NCI-H446 (cell line): ENCODE measurements around the gene HPSE2.

Source experiments
- DNase-seq, 2 experiments: peaks; one replicate each; lab custom pipeline; 2025; lab: John Stamatoyannopoulos, UW

HPSE2 gene

DNA sequence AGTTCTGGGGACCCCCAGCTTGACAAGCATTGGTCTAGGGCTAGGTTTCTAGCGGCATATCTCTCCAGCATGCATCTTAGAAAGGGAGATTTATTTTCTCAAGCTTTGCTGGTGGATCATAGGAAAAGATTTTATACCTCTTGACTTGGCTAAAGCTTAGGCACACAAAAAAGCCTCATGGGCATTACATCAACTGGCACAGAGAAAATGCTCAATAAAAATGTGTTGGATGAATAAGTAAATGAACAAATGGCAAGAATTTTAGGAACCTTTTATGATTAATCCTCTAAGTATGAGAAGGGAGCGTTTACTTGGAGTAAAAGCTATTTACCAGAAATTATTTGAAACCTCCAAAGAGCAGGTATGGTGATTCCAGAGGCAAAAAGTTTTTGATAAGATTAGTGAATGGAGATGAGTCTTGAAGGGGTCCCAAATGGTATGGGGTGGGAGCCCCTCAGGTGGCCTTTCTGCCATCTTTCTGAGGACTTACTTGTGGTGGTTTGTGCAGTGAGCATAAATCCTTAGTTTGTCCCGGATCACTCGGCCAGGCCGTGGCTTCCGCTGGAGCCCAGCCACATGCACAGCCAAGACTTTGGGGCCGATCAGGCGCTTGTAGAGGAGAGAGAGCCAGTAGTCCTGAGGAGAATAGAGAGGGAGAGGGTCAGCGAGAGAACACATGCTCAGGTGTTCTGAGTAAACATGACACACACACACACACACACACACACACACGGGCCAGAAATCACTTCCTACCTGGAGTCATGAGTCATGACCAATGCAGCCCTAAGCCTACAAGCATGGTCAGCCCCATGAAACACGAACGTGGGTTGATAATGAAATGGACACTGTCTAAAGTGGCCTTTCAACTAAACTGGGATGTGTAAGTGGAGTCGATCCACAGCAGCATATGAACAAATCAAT lies 745.8 kb downstream of the HPSE2 start:
- no peak for DNase-seq

DNA sequence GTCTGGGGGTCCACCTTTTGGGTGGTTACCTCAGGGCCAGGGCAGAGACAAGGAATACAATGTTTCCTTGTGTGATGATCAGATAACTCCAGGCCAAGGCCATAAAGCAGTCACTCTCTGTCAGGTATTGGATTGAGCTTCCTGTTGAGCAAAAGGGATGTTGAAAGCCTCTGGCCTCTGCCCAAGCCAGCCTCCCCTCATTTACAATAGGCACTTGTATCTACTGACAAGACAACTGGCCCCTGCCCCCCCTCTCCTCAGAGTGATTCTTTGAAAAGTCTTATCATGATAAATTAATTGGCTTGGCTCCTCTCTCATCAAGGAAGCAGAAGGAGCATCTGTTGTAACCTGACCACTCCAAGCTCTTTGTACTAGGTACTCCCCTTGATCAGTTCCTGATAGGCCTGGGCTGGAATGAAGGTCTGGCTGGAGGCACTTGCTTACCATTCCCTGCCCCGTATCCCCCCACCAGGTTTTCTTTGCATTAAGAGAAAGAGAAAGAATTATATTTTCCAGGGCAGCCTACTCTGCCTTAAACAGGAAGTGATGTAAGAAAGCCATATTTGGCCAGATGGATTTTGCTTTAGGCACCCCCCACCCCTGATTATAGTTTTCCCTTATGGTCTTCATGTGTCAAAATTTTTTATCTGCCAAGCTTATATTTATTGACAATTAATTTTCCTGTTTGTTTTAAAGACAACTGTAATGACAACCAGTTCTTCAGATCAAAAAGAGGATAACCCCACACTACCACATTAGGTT lies 746.8 kb downstream of the HPSE2 start:
- DNase-seq: no peak

DNA sequence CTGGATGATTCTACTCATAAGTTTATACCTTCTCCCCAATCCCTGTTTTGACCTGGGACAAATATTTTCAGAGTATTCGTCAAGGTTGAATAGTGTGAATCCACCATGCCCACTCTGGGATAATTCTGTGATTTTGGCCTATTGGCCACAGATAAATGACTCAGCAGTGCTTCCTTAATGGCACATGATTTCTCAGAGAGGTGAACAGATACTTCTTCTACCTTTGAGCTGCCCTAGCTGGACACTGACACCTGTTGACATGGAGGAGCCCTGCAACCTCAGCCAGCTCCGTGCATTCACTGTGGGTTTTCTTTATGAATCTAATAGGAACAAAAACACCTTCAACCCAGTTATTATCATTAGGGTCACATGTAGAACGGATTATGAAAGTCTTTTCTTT lies 748.0 kb downstream of the HPSE2 start:
- no peak for DNase-seq

DNA sequence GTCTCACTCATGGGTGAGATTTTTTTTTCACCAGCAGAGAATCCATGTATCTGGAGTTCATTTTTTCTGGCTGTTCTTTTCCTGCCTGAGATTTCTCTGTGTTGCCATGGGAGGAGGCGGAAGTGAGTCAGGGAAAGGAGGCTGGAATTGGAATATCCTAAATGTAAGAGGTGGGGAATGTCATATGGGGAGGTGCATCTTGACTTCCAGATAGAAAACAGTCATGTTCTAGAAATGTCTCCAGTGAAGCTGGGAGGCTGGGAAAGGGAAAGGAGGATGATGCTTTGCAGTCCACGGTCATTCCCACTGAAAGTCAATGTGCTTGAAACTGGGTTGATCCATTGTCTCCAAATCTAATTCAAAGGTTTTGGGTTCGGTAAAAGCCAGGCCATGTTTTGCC lies 749.2 kb downstream of the HPSE2 start:
- DNase-seq: no peak

- DNase-seq: no peak
Observed at GRCh38 chr10:98485959-98486358, 749.7 kb downstream of the HPSE2 start.

DNA sequence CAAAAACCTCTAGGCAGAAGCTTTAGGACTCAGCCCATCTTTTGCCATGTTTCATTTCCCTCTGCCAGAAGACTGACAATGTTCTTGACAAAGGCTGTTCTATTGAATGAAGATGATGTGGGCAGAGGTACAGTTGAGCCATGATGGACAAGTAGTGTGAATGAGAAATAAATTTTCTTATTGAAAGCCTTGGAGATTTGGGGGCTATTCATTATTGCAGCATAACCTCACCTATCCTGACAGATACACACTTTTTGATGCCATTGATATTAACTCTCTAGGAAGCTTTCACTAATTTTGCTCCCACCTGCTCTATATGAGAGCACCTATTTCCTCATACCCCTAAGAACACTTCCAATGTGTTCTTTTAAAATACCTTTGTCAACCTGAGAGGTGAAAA lies 752.0 kb downstream of the HPSE2 start:
- no peak for DNase-seq

DNA sequence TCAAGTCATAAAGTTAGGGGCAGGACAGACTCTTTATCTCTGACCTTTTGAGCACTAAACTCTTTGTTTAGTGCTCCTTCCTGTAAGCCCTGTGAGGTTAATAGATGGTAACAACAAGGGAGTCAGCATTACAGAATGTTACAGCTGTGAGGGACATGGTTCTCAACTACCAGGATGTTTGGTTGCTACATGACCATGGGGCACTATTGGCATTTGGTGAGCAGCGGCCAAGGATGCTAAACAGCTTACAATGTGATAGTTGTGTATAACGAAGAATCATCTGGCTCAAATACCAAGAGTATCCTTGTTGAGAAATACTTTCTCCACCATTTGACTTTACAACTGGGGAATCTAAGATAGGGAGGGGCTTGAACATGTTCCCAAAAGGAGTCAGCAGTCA lies 753.6 kb downstream of the HPSE2 start:
- DNase-seq: no peak

DNA sequence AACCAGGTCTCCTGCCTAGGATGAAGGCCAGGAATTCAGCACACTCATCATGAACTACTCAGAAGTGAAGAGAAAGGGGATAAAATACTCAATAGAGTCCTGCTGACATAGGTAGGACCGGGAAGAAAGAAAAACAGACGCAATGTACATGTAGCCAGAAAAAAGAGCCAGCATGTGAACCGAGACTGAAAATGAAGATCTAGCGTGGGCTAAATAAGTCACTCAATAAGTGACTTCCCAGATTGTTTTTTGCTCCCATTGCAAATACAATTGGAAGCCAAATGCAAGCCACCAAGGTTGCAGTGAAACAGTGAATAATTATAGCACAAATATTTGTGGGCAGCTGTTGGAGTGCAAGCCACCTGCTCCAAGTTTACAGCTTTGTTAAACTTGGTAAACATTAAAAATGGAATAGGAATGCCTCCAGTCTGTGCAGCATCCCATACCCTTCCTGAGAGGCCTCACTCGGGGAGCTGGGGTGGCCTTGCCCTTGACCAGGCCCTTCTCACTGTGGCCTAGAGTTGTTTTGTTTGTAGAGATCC lies 754.2 kb downstream of the HPSE2 start:
- no peak for DNase-seq

- no peak for DNase-seq
Observed at GRCh38 chr10:98478430-98479222, 757.0 kb downstream of the HPSE2 start.

GRCh38 chr10:98477861-98478260 lies 757.8 kb downstream of the HPSE2 start:
- DNase-seq: no peak

DNA sequence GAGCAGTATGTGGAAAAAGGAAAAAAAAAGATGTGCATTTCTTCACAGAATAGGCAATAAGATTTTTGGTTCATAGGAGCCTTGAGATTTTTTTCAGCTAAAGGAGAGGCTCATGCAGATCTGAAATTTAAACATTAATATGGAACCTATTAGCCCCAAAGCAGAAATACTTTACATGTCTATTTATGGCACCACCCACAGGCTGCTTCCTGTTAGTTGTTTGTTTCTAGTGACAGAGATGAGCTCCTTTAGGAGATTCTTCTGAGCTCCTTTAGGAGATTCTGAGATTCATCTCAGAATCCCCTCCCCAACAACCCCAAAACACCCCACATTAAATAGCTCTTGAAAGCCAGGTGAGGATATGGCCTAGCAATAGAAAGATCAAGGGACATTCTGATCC lies 761.0 kb downstream of the HPSE2 start:
- no peak for DNase-seq

DNA sequence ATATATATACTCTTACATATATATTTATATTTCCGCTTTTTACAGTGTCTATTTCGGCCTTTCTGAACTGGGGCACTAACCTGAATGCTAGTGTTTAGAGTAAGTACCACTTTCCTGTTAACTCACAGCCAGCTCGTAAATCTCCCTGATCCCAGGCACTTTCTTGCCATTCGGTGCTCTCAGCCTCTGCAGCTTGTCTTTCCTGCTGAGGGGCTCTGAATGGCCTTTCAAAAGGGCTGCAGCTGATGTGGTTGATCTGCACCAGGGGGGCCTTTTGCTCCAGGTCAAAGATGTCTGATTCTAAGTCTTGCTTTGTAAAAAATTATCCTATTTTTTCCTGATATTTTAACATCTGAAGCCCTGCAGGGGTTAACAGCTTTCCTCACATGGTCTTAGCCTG lies 763.5 kb downstream of the HPSE2 start:
- DNase-seq: no peak

GRCh38 chr10:98470850-98471249 lies 764.8 kb downstream of the HPSE2 start:
- no peak for DNase-seq

- DNase-seq: no peak
Observed at GRCh38 chr10:98469001-98469931, 766.4 kb downstream of the HPSE2 start.

DNA sequence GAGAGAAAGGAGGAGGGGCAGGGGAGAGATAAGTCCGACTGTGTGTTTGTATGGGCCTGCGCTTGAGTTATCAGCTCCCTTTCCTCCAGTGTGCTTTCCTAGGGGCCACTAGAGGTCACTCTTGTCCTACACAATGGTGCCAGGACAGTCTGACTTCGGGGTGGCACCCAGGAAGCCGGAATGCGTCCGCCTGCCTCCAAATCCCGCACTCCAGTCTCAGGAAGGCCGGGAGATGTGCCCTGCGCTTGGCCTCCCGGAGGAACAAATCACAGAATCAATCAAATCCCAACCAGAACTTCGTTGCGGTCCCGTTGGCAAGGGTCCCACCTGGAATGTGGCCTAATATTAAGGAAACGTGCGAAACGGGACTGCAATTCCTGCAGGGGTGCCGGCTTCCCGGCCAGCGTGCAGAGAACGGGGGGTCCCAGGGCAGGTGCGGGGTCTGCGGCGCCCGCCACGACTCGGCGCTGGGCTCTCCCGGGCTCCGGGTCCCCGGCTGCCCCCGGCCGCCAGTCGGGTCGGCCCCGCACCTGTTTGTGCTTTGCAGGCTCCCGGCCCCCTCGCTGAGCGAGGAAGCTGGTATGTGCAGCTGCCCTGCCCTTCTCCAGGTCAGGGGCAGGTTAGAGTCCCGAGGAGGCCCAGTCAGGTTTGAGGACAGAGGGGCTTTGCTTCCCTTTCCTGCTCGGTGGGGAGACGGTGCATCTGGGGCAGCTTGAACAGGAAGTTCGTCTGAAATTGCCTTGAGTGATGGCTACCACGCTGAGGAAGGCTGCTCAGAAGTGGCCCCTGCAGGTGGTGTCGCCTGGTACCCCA lies 767.9 kb downstream of the HPSE2 start:
- DNase-seq: peak; percentile 26 to 67

GRCh38 chr10:98466861-98467505 lies 768.7 kb downstream of the HPSE2 start:
- no peak for DNase-seq

DNA sequence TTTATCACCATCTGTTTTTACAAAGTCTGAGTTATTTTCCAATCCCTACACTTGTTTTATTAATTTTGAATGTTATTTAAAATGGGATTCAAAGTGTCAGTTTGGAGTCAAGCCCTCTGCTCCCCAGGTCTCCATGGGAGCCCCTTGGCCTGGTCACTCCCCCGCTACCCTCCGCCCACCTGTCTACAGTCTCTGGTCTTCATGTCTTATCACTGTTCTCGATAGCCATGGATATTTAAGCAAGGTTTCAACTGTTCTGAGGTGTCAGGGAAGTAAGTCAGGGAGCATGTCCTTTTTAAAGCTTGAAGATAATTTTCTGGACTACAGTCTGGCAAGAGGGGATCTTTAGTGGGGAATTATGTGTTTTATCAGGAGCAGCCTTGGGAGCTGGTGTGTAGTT lies 769.8 kb downstream of the HPSE2 start:
- DNase-seq: no peak

- no peak for DNase-seq
Observed at GRCh38 chr10:98463976-98464754, 771.5 kb downstream of the HPSE2 start.

- DNase-seq: no peak
Observed at GRCh38 chr10:98463016-98463415, 772.6 kb downstream of the HPSE2 start.
